HEK293T (cell line): ENCODE data around the gene IGSF21.
"Not testable (repeated sequence)": the region's sequence is repeated elsewhere in the genome, so short reads cannot be mapped to it uniquely, and the experiment has no call there.

Experiments used
- CTCF ChIA-PET: fragments of 350-600 bp; formaldehyde crosslinking; extraction: SDS; loops from one replicate; lab custom pipeline; 2021; ENCODE audit warnings: antibody characterized with exemption, inconsistent platforms; lab: Yijun Ruan, JAX
- POLR2A ChIA-PET: fragments of 350-600 bp; formaldehyde crosslinking; extraction: SDS; loops from one replicate; lab custom pipeline; 2020; ENCODE audit warnings: antibody characterized with exemption, inconsistent platforms; lab: Yijun Ruan, JAX
- DNase-seq: peaks from one replicate; pipeline ENCODE4 v3.0.0; 2012; ENCODE audit warnings: mixed read lengths; ENCODE audit errors: extremely low spot score
- ARNT ChIP-seq: fragments of 450-650 bp; IDR thresholded peaks from 2 replicates; pipeline ENCODE4 v1.6.1; 2017; ENCODE audit warnings: mild to moderate bottlenecking
- BHLHE40 ChIP-seq: fragments of 450-650 bp; IDR thresholded peaks from 2 replicates; pipeline ENCODE4 v1.6.1; 2016; ENCODE audit warnings: mild to moderate bottlenecking, moderate library complexity, borderline replicate concordance
- CTBP1 ChIP-seq: fragments of 450-650 bp; IDR thresholded peaks from 2 replicates; pipeline ENCODE4 v1.6.1; 2016; ENCODE audit warnings: borderline replicate concordance
- ELF4 ChIP-seq: fragments of 450-650 bp; IDR thresholded peaks from 2 replicates; pipeline ENCODE4 v1.6.1; 2017; ENCODE audit warnings: antibody characterized with exemption
- FOXA1 ChIP-seq: fragments of 450-650 bp; IDR thresholded peaks from 2 replicates; pipeline ENCODE4 v1.6.1; 2016; ENCODE audit warnings: mild to moderate bottlenecking
- FOXK2 ChIP-seq: fragments of 450-650 bp; IDR thresholded peaks from 2 replicates; pipeline ENCODE4 v1.6.1; 2016; ENCODE audit warnings: mild to moderate bottlenecking
- FOXM1 ChIP-seq: fragments of 450-650 bp; IDR thresholded peaks from 2 replicates; pipeline ENCODE4 v1.6.1; 2017; ENCODE audit warnings: mild to moderate bottlenecking, borderline replicate concordance
- HDGF ChIP-seq: fragments of 450-650 bp; IDR thresholded peaks from 2 replicates; pipeline ENCODE4 v1.6.1; 2017; ENCODE audit warnings: antibody characterized with exemption, borderline replicate concordance
- L3MBTL2 ChIP-seq: fragments of 450-650 bp; conservative IDR thresholded peaks from 2 replicates; pipeline ENCODE4 v1.6.1; 2016; ENCODE audit warnings: mild to moderate bottlenecking
- LEF1 ChIP-seq: fragments of 450-650 bp; IDR thresholded peaks from 2 replicates; pipeline ENCODE4 v1.6.1; 2017; ENCODE audit warnings: mild to moderate bottlenecking, borderline replicate concordance
- NFRKB ChIP-seq: fragments of 450-650 bp; IDR thresholded peaks from 2 replicates; pipeline ENCODE4 v1.6.1; 2016; ENCODE audit warnings: mild to moderate bottlenecking, moderate library complexity
- PKNOX1 ChIP-seq: fragments of 450-650 bp; IDR thresholded peaks from 2 replicates; pipeline ENCODE4 v1.6.1; 2016
- SP1 ChIP-seq: fragments of 450-650 bp; IDR thresholded peaks from 2 replicates; pipeline ENCODE4 v1.6.1; 2017
- SUZ12 ChIP-seq: fragments of 450-650 bp; IDR thresholded peaks from 2 replicates; pipeline ENCODE4 v1.6.1; 2016; ENCODE audit warnings: mild to moderate bottlenecking
- TARDBP ChIP-seq: fragments of 450-650 bp; IDR thresholded peaks from 2 replicates; pipeline ENCODE4 v1.6.1; 2016
- ZNF384 ChIP-seq: fragments of 450-650 bp; IDR thresholded peaks from 2 replicates; pipeline ENCODE4 v1.6.1; 2016

Gene IGSF21

GRCh38 chr1:18413541-18414305 is 306.1 kb downstream of the IGSF21 start:
- TF ChIP-seq SP1 (no peak), LEF1 (no peak), FOXM1 (no peak), ZNF384 (no peak), SUZ12 (no peak), BHLHE40 (no peak), ELF4 (no peak), NFRKB (no peak), PKNOX1 (no peak), CTBP1 (no peak), TARDBP (no peak), FOXA1 (no peak), FOXK2 (no peak), ARNT (no peak), HDGF (no peak), L3MBTL2 (no peak)
- POLR2A ChIA-PET, result no interaction called here
- no peak for DNase-seq
- CTCF ChIA-PET, result no interaction called here

- DNase-seq, result no peak
- CTCF ChIA-PET, result no interaction called here
- POLR2A ChIA-PET, result no interaction called here
- TF ChIP-seq TARDBP, result no peak
- no peak for TF ChIP-seq FOXM1
- no peak for TF ChIP-seq FOXA1
- TF ChIP-seq SUZ12, result no peak
- TF ChIP-seq ZNF384, result no peak
- TF ChIP-seq ELF4, result no peak
- TF ChIP-seq ARNT, result no peak
- TF ChIP-seq SP1, result no peak
- no peak for TF ChIP-seq BHLHE40
- TF ChIP-seq LEF1, result no peak
Measured at GRCh38 chr1:18414321-18414720, 306.7 kb downstream of the IGSF21 start.

- CTCF ChIA-PET, result no interaction called here
- TF ChIP-seq ZNF384 (no peak), ELF4 (no peak), SP1 (no peak), LEF1 (no peak), FOXA1 (no peak), NFRKB (no peak), SUZ12 (no peak), L3MBTL2 (no peak), BHLHE40 (no peak), ARNT (no peak), FOXM1 (no peak), FOXK2 (no peak), TARDBP (no peak)
- no peak for DNase-seq
- POLR2A ChIA-PET, result no interaction called here
Measured at GRCh38 chr1:18414872-18415447, 307.4 kb downstream of the IGSF21 start.

GRCh38 chr1:18415448-18416027 is 307.9 kb downstream of the IGSF21 start:
- ChIA-PET POLR2A (no interaction called here), CTCF (no interaction called here)
- no peak for DNase-seq
- TF ChIP-seq NFRKB, result no peak
- TF ChIP-seq BHLHE40, result no peak
- no peak for TF ChIP-seq CTBP1
- TF ChIP-seq ELF4, result no peak
- TF ChIP-seq FOXA1, result no peak
- TF ChIP-seq FOXM1, result no peak
- no peak for TF ChIP-seq ZNF384
- no peak for TF ChIP-seq LEF1
- TF ChIP-seq SUZ12, result no peak
- no peak for TF ChIP-seq SP1
- TF ChIP-seq ARNT, result no peak
- TF ChIP-seq HDGF, result no peak
- no peak for TF ChIP-seq TARDBP
- TF ChIP-seq L3MBTL2, result no peak
- TF ChIP-seq PKNOX1, result no peak
- TF ChIP-seq FOXK2, result no peak

- CTCF ChIA-PET, DNase-seq, POLR2A ChIA-PET: not testable (repeated sequence)
Measured at GRCh38 chr1:18416126-18416525, 308.5 kb downstream of the IGSF21 start.

- POLR2A ChIA-PET, result no interaction called here
- CTCF ChIA-PET, result no interaction called here
- no peak for TF ChIP-seq TARDBP
- no peak for TF ChIP-seq SP1
- no peak for TF ChIP-seq ARNT
- TF ChIP-seq NFRKB, result no peak
- no peak for TF ChIP-seq FOXA1
- no peak for TF ChIP-seq L3MBTL2
- no peak for TF ChIP-seq BHLHE40
- TF ChIP-seq LEF1, result no peak
- no peak for TF ChIP-seq ELF4
- no peak for DNase-seq
Measured at GRCh38 chr1:18417316-18418269, 310.0 kb downstream of the IGSF21 start.
